Endometrial microvascular endothelial cells (primary cell): Measurements from ENCODE around the gene FBXO11. TPM values are rescaled to one million over a fixed set of nuclear protein-coding genes. Genes with fewer than 3 reads are reported as not detected.
"Not testable (repeated sequence)": the region's sequence is repeated elsewhere in the genome, so short reads cannot be mapped to it uniquely, and the experiment has no call there.

Experiments used
- in situ Hi-C: cut with HindIII; loops from 2 replicates; pipeline ENCODE4 v1.10.0; 2017; ENCODE audit warnings: low sequenced_read_pairs, low pct_unique_long_range_greater_than_20kb; ENCODE audit errors: inconsistent ontology term
- total RNA-seq: library from RNA; depleted of rRNA; stranded (reverse); fragments of >200 nt; gene quantifications from one replicate; pipeline ENCODE4 v1.2.3, GENCODE V29; 2015; ENCODE audit errors: inconsistent ontology term

FBXO11 gene
- total RNA-seq, 1 donor from 2014 or later: 45.9 TPM

DNA sequence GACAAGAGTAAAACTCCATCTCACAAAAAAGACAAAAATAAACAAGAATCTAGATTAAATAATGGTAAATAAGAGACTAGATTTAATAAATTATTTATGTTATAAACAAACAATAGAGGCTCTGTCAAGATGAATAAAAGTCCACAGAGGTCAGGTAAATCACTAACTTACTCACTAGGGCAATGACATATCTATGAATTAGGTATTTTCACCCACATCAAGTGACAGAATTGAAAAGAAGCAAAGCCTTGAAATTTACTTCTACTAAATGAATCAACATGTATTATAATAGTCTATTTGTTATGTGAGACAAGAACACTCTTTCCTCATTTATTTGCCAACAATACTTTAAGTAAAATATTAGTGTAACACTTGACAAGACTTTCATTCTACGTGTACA lies 41.7 kb downstream of the FBXO11 start:
- in situ Hi-C loops: no loop called here

DNA sequence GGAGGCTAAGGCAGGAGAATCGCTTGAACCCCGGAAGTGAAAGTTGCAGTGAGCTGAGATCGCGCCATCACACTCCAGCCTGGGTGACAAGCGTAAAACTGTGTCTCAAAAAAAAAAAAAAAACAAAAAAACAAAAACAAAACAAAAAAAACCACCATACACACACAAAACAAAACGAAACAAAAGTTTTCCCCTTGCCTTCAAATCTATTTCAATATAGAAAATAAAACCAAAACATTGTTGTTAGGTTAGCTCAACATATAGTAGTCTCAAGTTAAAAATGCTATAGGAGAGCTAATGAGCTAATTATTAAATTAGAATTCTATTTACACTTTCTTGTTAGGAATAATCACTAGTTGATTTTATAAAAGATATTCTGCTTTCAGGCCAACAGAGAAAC lies 43.3 kb downstream of the FBXO11 start:
- in situ Hi-C loops: no loop called here

DNA sequence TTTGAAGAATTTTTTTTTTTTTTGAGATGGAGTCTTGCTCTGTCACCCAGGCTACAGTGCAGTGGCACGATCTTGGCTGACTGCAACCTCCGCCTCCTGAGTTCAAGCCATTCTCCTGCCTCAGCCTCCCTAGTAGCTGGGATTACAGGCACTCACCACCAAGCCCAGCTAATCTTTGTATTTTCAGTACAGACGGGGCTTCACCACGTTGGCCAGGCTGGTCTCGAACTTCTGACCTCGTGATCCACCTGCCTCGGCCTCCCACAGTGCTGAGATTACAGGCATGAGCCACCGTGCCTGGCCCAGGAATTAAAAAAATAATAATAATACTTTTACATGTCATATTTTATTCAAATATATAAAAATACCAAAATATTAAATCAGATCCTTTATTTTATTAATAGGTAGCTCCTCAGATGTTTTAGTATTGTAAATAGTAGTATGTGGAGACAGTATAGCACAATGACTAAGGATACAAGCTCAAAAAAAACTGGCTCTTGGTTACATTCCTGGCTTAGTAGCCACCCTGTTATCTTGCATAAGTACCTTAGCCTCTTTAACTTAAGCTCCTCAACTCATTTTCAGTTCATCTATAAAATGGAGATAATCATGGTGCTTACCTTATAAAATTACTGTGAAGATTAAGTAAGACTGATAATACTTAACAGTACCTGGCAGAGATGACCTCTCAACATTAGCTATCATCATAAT lies 53.1 kb downstream of the FBXO11 start:
- in situ Hi-C loops: not testable (repeated sequence)

DNA sequence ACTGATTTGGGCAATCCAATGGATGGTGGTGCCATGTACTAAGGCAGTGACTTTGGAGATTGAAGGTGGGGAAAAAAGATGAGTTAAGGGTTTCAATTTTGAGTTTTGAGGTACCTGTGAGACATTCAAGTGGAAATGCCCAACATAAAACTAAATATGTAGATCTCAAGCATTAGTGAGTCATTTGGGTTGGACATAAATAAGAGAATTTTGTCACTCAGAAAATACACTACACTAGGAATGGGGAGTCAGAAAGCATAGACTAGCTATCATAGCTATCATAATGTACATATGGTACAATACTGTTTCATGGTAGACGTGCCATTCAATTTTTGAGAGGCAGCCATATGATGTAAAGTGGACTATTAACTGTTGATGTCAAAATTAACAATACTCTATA lies 56.1 kb downstream of the FBXO11 start:
- in situ Hi-C loops: no loop called here

- in situ Hi-C loops: no loop called here
Observed at GRCh38 chr2:47849368-47849767, 56.9 kb downstream of the FBXO11 start.

DNA sequence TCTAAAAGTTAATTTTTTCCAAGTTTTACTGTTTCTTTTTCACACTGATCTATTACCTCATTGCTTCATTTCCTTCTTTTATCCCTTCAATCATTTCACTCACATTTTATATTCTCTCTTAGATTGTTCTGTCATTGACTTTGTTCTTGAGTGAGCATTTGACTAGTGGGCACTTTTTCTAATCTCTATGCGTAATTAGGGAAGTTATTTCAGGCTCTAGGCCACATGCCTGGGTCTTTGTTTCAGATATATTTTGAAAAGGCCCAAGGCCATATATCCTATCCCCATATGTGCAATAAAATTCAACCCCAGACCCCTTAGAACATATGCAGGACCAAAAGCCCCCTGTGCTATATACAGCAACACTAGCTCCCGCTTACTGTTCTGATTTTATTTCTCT lies 62.1 kb downstream of the FBXO11 start:
- in situ Hi-C loops: no loop called here

- in situ Hi-C loops: no loop called here
Observed at GRCh38 chr2:47843407-47843806, 62.9 kb downstream of the FBXO11 start.

- in situ Hi-C loops: no loop called here
Observed at GRCh38 chr2:47842846-47843245, 63.5 kb downstream of the FBXO11 start.

DNA sequence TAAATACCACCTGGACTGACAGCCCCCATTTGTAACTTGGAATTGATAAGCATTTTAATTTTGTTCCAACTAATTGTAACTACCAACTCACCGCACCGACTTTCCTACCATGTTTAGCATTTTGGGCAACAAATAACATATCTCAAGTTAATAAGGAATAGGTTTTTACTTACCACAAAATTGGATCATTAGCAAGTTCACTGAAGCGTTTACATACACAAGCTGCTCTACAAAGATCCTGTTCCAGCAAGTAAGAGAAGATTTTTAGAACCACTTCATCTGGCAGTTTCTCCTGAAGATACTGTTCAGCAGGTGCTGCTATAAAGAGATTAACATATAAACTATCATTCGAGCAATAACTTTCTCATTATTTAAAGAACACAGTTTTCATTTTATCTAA lies 67.6 kb downstream of the FBXO11 start:
- in situ Hi-C loops: no loop called here

GRCh38 chr2:47838249-47838648 lies 68.0 kb downstream of the FBXO11 start:
- in situ Hi-C loops: no loop called here

- in situ Hi-C loops: no loop called here
Observed at GRCh38 chr2:47833516-47833968, 72.8 kb downstream of the FBXO11 start.

DNA sequence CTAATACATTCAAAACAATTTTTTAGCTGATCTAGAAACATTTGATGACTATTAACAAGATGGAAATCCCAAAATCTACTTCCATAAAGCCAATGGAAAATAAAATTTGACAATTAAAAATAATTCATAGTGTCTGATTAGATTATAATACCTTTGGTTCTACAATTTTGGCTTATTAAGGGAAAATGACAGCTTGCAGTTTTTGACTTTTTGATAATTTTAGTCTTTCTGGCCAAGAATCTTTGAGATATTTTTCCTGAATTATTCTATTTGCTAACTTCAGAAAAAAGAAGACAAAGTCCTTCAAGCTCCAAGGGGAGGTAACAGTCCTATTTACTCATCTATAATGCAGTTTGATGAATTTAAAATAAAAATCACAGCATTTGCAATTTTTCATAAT lies 83.8 kb downstream of the FBXO11 start:
- in situ Hi-C loops: no loop called here

- in situ Hi-C loops: no loop called here
Observed at GRCh38 chr2:47819834-47820233, 86.5 kb downstream of the FBXO11 start.

- in situ Hi-C loops: no loop called here
Observed at GRCh38 chr2:47818777-47819176, 87.5 kb downstream of the FBXO11 start.

DNA sequence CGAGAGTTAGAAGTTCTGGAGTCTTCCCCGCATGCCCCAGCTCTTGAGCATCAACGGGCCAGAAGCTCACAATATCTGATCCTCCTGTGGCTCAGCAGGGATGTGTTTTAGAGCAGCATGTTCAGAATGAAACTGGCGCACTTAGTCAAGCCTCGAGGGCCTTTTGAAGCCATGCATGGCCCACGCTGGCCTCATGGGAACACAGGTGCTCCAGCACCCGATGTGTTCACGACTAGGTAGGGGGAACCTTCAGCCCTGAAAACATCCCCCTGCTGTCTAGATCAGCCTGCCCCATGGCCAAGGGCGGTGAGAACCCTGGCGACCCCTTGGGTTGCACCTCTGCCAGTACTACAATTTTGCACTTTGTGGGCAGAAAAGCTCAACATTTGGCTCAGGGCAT lies 90.5 kb downstream of the FBXO11 start:
- in situ Hi-C loops: no loop called here

DNA sequence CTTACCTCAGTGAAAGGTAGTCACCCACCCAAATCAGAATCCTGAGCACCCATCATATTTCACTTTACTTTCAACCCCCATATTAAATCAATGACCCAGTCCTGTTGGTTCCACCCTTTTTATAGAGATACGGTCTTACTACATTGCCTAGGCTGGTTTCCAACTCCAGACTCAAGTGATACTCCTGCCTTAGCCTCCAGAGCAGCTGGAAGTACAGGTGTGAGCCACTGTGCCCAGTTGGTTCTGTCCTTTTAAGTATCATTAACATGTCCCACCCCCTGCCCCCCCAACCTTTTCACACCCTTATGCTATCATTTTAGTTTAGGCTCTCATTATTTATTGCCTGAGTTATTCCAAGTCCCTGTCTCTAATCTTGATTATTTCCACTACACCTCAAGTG lies 94.6 kb downstream of the FBXO11 start:
- in situ Hi-C loops: no loop called here

DNA sequence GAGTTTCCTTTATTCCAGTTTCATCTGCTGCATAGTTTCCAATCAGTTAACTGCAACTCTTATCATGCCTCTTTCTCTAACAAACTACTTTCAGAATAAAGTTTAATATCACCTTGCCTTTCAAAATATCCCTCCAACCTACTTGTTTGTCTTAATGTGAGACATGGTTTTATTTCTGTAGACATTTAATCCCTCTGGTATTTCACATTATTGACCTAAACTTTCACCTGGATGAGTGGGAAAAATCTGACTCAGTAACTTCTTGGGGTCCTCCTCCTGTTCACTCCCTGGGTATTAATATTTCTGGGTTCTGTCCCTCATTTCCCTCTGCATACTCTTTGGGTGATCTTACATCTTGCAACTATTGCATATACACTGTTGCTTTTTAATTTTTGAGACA lies 95.4 kb downstream of the FBXO11 start:
- in situ Hi-C loops: no loop called here

- in situ Hi-C loops: no loop called here
Observed at GRCh38 chr2:47809903-47810302, 96.4 kb downstream of the FBXO11 start.

DNA sequence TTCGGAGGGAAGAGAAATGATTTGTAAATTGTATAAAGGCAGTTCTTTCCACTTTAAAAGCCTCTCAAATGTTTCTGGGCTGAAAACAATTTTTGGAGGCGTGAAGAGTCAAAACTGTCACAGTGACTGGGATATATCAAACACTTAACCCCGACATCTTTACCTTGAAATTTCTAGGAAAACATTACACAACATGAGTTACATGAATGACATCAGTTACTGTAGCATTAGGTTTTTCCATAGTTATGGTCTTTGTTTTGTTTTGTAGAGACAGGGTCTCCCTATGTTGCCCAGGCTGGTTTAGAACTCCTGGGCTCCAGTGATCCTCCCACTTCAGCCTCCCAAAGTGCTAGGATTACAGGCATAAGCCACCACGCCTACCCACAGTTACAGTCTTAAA lies 97.7 kb downstream of the FBXO11 start:
- in situ Hi-C loops: no loop called here

- in situ Hi-C loops: no loop called here
Observed at GRCh38 chr2:47805850-47806249, 100.4 kb downstream of the FBXO11 start.

DNA sequence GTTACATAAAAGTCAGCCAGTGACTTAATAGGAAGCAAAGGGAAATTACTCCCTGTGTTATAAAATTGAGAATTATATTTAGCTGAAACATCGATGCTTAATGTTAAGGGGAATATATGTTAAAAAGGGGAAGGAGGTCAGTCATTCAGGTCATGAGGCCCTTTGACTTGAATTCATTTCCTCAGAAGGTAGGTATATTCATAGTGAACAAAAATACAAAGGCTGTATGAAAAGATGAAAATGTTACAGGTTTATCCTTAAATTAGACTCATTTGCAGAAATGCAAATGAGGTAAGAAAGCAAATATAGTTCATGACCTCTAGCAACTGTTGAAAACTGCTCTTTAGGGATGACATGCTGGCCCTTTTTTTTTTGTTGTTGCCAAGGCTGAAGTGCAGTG lies 102.5 kb downstream of the FBXO11 start:
- in situ Hi-C loops: no loop called here
